H1 (cell line): ENCODE results near the gene VAT1L. TPM values are rescaled to one million over a fixed set of nuclear protein-coding genes. Genes with fewer than 3 reads are reported as not detected.

Source experiments
- CTCF ChIA-PET: fragments of 300-600 bp; sonication (Branson Sonifier 250); formaldehyde crosslinking; loops from one replicate; lab custom pipeline; 2021; ENCODE audit not compliant: partially characterized antibody; lab: Charles Lee
- POLR2A ChIA-PET: fragments of 300-600 bp; sonication (Branson Sonifier 250); formaldehyde crosslinking; loops from one replicate; lab custom pipeline; 2021; ENCODE audit warnings: inconsistent platforms; ENCODE audit not compliant: partially characterized antibody; lab: Charles Lee
- DNase-seq, 2 experiments: peaks; one replicate each; pipeline versions ENCODE4 v3.0.0 to v3.0.0-alpha.2; 2010 to 2022; ENCODE audit warnings: low spot score in 2 of 2, low read depth in 1 of 2, mixed read lengths in 1 of 2
- FAIRE-seq: peaks from 2 replicates; lab custom pipeline; 2011; peaks lifted over from hg19 to GRCh38; lab: Jason Lieb, UNC
- H2AFZ ChIP-seq: 2 replicates; pipeline ENCODE4 v1.8.1; 2012; ENCODE audit warnings: low read length, inconsistent platforms
- H2AK5ac ChIP-seq: 2 replicates; pipeline ENCODE4 v1.6.1; 2013; ENCODE audit warnings: low read depth, low read length
- H2BK120ac ChIP-seq: replicated peaks from 2 replicates; pipeline ENCODE3; 2013; ENCODE audit warnings: low read depth, low read length, inconsistent platforms
- H2BK12ac ChIP-seq: 2 replicates; pipeline ENCODE4 v1.6.1; 2013; ENCODE audit warnings: low read depth, low read length
- H2BK15ac ChIP-seq: 2 replicates; pipeline ENCODE4 v1.6.1; 2013; ENCODE audit warnings: low read length
- H2BK20ac ChIP-seq: 2 replicates; pipeline ENCODE4 v1.6.1; 2013; ENCODE audit warnings: low read length
- H2BK5ac ChIP-seq: 2 replicates; pipeline ENCODE4 v1.6.1; 2013; ENCODE audit warnings: low read depth, low read length
- H3K14ac ChIP-seq: 2 replicates; pipeline ENCODE4 v1.6.1; 2013; ENCODE audit warnings: inconsistent platforms; ENCODE audit not compliant: insufficient read length
- H3K18ac ChIP-seq: 2 replicates; pipeline ENCODE4 v1.6.1; 2013; ENCODE audit warnings: low read length; ENCODE audit errors: extremely low read depth
- H3K23ac ChIP-seq: 2 replicates; pipeline ENCODE4 v1.6.1; 2013; ENCODE audit warnings: inconsistent platforms; ENCODE audit not compliant: insufficient read length
- H3K23me2 ChIP-seq: 2 replicates; pipeline ENCODE4 v1.6.1; 2013; ENCODE audit warnings: low read depth, low read length
- H3K27ac ChIP-seq: 2 replicates; pipeline ENCODE4 v1.6.1; 2011; ENCODE audit warnings: low read depth, low read length, inconsistent platforms
- H3K27me3 ChIP-seq, 4 experiments: replicated peaks in 1 of 4; 1 replicate in 1 of 4; 2 replicates in 3 of 4; pipeline versions ENCODE4 v1.6.1 to v1.8.1; 2011 to 2013; ENCODE audit warnings: low read length in 3 of 4, mild to moderate bottlenecking in 3 of 4, inconsistent platforms in 2 of 4, mixed read lengths in 2 of 4, moderate library complexity in 1 of 4; ENCODE audit not compliant: control insufficient read depth in 3 of 4, insufficient read depth in 3 of 4; ENCODE audit errors: extremely low read depth in 1 of 4
- H3K36me3 ChIP-seq, 4 experiments: 2 replicates each; pipeline versions ENCODE4 v1.6.1 to v1.8.1; 2011 to 2013; ENCODE audit warnings: mild to moderate bottlenecking in 4 of 4, low read length in 3 of 4, moderate library complexity in 2 of 4, control low read depth in 1 of 4, inconsistent platforms in 1 of 4; ENCODE audit not compliant: insufficient read depth in 4 of 4, control insufficient read depth in 2 of 4
- H3K4ac ChIP-seq: replicated peaks from 2 replicates; pipeline ENCODE3; 2013; ENCODE audit warnings: low read length, low read depth, mixed read lengths, inconsistent platforms; ENCODE audit not compliant: insufficient read length
- H3K4me1 ChIP-seq, 4 experiments: replicated peaks in 1 of 4; 1 replicate in 1 of 4; 2 replicates in 3 of 4; pipeline versions ENCODE4 v1.6.1 to v1.8.1; 2011 to 2013; ENCODE audit warnings: low read length in 3 of 4, inconsistent platforms in 2 of 4, mixed read lengths in 1 of 4; ENCODE audit not compliant: insufficient read depth in 4 of 4, control insufficient read depth in 3 of 4
- H3K4me2 ChIP-seq, 2 experiments: 2 replicates each; pipeline versions ENCODE4 v1.6.1 to v1.8.1; 2011 to 2013; ENCODE audit warnings: low read depth in 2 of 2, low read length in 2 of 2, control low read depth in 1 of 2, inconsistent platforms in 1 of 2, mild to moderate bottlenecking in 1 of 2; ENCODE audit not compliant: insufficient read depth in 1 of 2
- H3K4me3 ChIP-seq, 4 experiments: fragments of 200-600, 300-600 bp in 1 of 4; sonication (generic), shearing (Covaris generic), sonication (Bioruptor Twin) in 1 of 4; 2 replicates each; pipeline versions ENCODE4 v1.5.1 to v1.8.1; 2011 to 2016; ENCODE audit warnings: low read length in 4 of 4, low read depth in 3 of 4, control low read depth in 2 of 4, inconsistent platforms in 2 of 4, mild to moderate bottlenecking in 2 of 4, mixed read lengths in 1 of 4, moderate library complexity in 1 of 4; ENCODE audit not compliant: insufficient read depth in 2 of 4; ENCODE audit errors: extremely low read depth in 1 of 4
- H3K56ac ChIP-seq: replicated peaks from 2 replicates; pipeline ENCODE3; 2013; ENCODE audit warnings: low read depth, mild to moderate bottlenecking, mixed read lengths, low read length, inconsistent platforms; ENCODE audit not compliant: insufficient read length
- H3K79me1 ChIP-seq: 2 replicates; pipeline ENCODE4 v1.6.1; 2013; ENCODE audit warnings: low read depth, low read length, control low read depth
- H3K79me2 ChIP-seq, 2 experiments: 2 replicates each; pipeline versions ENCODE4 v1.6.1 to v1.8.1; 2012 to 2013; ENCODE audit warnings: low read length in 2 of 2, mild to moderate bottlenecking in 2 of 2, inconsistent platforms in 1 of 2; ENCODE audit not compliant: insufficient read depth in 2 of 2, control insufficient read depth in 1 of 2
- H3K9ac ChIP-seq, 4 experiments: replicated peaks in 1 of 4; 1 replicate in 1 of 4; 2 replicates in 3 of 4; pipeline versions ENCODE4 v1.6.1 to v1.8.1; 2011 to 2013; ENCODE audit warnings: low read depth in 3 of 4, low read length in 3 of 4, control low read depth in 2 of 4, mild to moderate bottlenecking in 2 of 4, moderate library complexity in 2 of 4, inconsistent platforms in 1 of 4; ENCODE audit errors: extremely low read depth in 1 of 4
- H3K9me3 ChIP-seq, 2 experiments: 2 replicates each; pipeline versions ENCODE4 v1.6.1 to v1.8.1; 2012 to 2013; ENCODE audit warnings: mild to moderate bottlenecking in 2 of 2, moderate library complexity in 2 of 2, control low read depth in 1 of 2, inconsistent platforms in 1 of 2, low read depth in 1 of 2, low read length in 1 of 2, mixed read lengths in 1 of 2; ENCODE audit not compliant: insufficient read depth in 2 of 2
- H4K20me1 ChIP-seq, 2 experiments: replicated peaks in 1 of 2; 2 replicates each; pipeline versions ENCODE3 to v1.8.1; 2011 to 2013; ENCODE audit warnings: inconsistent platforms in 2 of 2, low read length in 2 of 2, mild to moderate bottlenecking in 1 of 2; ENCODE audit not compliant: insufficient read depth in 2 of 2, control insufficient read depth in 1 of 2
- H4K5ac ChIP-seq: 2 replicates; pipeline ENCODE4 v1.6.1; 2013; ENCODE audit warnings: low read length, low read depth, mixed read lengths, inconsistent platforms; ENCODE audit not compliant: insufficient read length
- H4K8ac ChIP-seq: 2 replicates; pipeline ENCODE4 v1.8.0; 2013; ENCODE audit warnings: mild to moderate bottlenecking, moderate library complexity, low read length, inconsistent platforms; ENCODE audit not compliant: insufficient read depth; ENCODE audit errors: extremely low read depth
- H4K91ac ChIP-seq: replicated peaks from 2 replicates; pipeline ENCODE3; 2013; ENCODE audit warnings: low read length, mixed read lengths, inconsistent platforms; ENCODE audit not compliant: insufficient read length
- CBX5 ChIP-seq: fragments of 300-800, 300-1000 bp; sonication (generic); IDR thresholded peaks from 2 replicates; pipeline ENCODE4 v1.7.1; 2016; ENCODE audit warnings: antibody characterized with exemption, low read length, low read depth
- CHD2 ChIP-seq: IDR thresholded peaks from 2 replicates; pipeline ENCODE4 v1.6.1; 2012; ENCODE audit warnings: low read length, improper control_type of control experiment
- MAFK ChIP-seq: IDR thresholded peaks from 2 replicates; pipeline ENCODE4 v1.6.1; 2012; ENCODE audit warnings: low read depth, mild to moderate bottlenecking, improper control_type of control experiment, low read length
- NANOG ChIP-seq: IDR thresholded peaks from 2 replicates; pipeline ENCODE4 v1.6.1; 2011; ENCODE audit warnings: low read length, low read depth, mild to moderate bottlenecking, inconsistent platforms; ENCODE audit not compliant: insufficient read depth, poor library complexity, severe bottlenecking
- POU5F1 ChIP-seq: IDR thresholded peaks from 2 replicates; pipeline ENCODE4 v1.6.1; 2011; ENCODE audit warnings: low read depth, mild to moderate bottlenecking, low read length, moderate library complexity
- RFX5 ChIP-seq: IDR thresholded peaks from 2 replicates; pipeline ENCODE4 v1.6.1; 2011; ENCODE audit warnings: low read depth, low read length, improper control_type of control experiment, borderline replicate concordance
- RNF2 ChIP-seq: fragments of 200-900, 300-1000 bp; sonication (generic); IDR thresholded peaks from 2 replicates; pipeline ENCODE4 v1.7.1; 2016; ENCODE audit warnings: borderline replicate concordance, low read depth, mild to moderate bottlenecking, antibody characterized with exemption, low read length; ENCODE audit not compliant: poor library complexity, severe bottlenecking; ENCODE audit errors: missing control alignments
- WGBS, 2 experiments: shearing (Covaris generic) in 1 of 2; methylation state at CpG; one replicate each; pipeline versions ENCODE4 v1.1.6 to v1.1.7; 2013 to 2015; ENCODE audit warnings: low lambda C conversion rate in 2 of 2, mixed read lengths in 2 of 2, inconsistent platforms in 1 of 2, low coverage in 1 of 2, missing lambda C conversion rate in 1 of 2; ENCODE audit not compliant: insufficient replicate concordance in 2 of 2, insufficient coverage in 1 of 2, insufficient read length in 1 of 2; ENCODE audit errors: extremely low coverage in 1 of 2, missing lambda C conversion rate in 1 of 2; 5-methylcytosine and 5-hydroxymethylcytosine counted together
- polyA plus RNA-seq, 7 experiments: library from polyadenylated mRNA; depleted of rRNA in 3 of 7; stranded (reverse) in 5 of 7; unstranded in 2 of 7; fragments of >200 nt in 5 of 7; fragments of 200-250 nt in 2 of 7; gene quantifications; 1 replicate in 5 of 7; 2 replicates in 1 of 7; 4 replicates in 1 of 7; pipeline versions ENCODE4 v1.2.1 to v1.2.3, GENCODE V29; 2011 to 2013; ENCODE audit warnings: missing spikeins in 2 of 7, mixed read lengths in 2 of 7
- total RNA-seq: library from RNA; stranded (reverse); fragmentation: NEBNext Ultra II Directional; extraction: Animal tissue kit (Norgen Biotek cat#: 25700); gene quantifications from 2 replicates; pipeline ENCODE4 v1.2.1, GENCODE V29; 2021
- TF ChIP-seq, protein P1 (sequence below): IDR thresholded peaks from 2 replicates; pipeline ENCODE4 v1.6.1; 2012; ENCODE audit warnings: inconsistent platforms
- TF ChIP-seq, protein P2 (sequence below), 3 experiments: IDR thresholded peaks; 1 replicate in 2 of 3; 2 replicates in 1 of 3; pipeline versions ENCODE4 v1.5.1 to v1.6.1; 2011; ENCODE audit warnings: low read length in 3 of 3, mild to moderate bottlenecking in 3 of 3, inconsistent platforms in 2 of 3, low read depth in 1 of 3, moderate library complexity in 1 of 3; ENCODE audit not compliant: insufficient read depth in 1 of 3; ENCODE audit errors: control extremely low read depth in 1 of 3
- TF ChIP-seq, protein P3 (sequence below): IDR thresholded peaks from 2 replicates; pipeline ENCODE4 v1.6.1; 2011; ENCODE audit warnings: low read length, improper control_type of control experiment

VAT1L gene
- total and polyA plus RNA-seq, 2 of the 8 experiments (the other 6 are each of a cell fraction or from before 2014, with no cell fraction given): 46.3 to 48.2 TPM

DNA sequence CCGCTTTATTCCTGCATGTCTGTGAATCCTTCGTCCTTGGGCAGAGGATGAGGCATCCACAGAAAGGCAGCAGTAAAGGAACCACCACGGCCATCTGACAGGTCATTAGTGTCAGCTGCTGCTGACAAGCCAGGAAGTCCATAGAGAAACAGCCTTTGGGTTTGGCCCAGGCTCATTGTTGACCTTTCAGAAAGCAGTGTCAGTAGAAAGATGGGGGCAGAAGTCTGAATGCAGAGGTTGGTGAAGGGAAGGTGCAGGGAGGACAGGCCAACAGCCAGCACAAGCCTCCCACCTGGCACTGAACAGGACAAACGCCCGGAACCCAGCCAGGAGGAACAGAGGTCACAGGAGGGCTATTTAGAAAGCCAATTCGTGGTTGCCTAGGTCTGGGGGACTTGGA, 105.8 kb downstream of the VAT1L start:
- no peak overlapping the region for H2AK5ac ChIP-seq
- H3K4me1 ChIP-seq: 0 out of 7 replicates have a peak, but pooled peaks cover 0 to 6% (median 0%) of the 10 kb centered on the region in 4 experiments
- FAIRE-seq (no peak), DNase-seq (no peak)
- no peak overlapping the region for H3K56ac ChIP-seq
- no peaks in the 10 kb centered on the region for H3K36me3 ChIP-seq
- peaks cover 0 to 1% of the 10 kb centered on the region in 2 experiments for H4K20me1 ChIP-seq
- H3K4me3 ChIP-seq: no peak overlapping the region
- no peak overlapping the region for H3K4me2 ChIP-seq
- no peaks in the 10 kb centered on the region for H3K79me1 ChIP-seq
- H3K14ac ChIP-seq: no peak overlapping the region
- no peak overlapping the region for H3K18ac ChIP-seq
- no peak overlapping the region for H4K5ac ChIP-seq
- no peak overlapping the region for H3K23ac ChIP-seq
- no peaks in the 10 kb centered on the region for H3K23me2 ChIP-seq
- no peak overlapping the region for H2BK15ac ChIP-seq
- H3K27ac ChIP-seq: no peak overlapping the region
- no peak overlapping the region for H4K8ac ChIP-seq
- H3K9me3 ChIP-seq: no peaks in the 10 kb centered on the region
- no peaks in the 10 kb centered on the region for H3K79me2 ChIP-seq
- H3K27me3 ChIP-seq: no peaks in the 10 kb centered on the region
- 79% methylated on average over 6 of the region's 6 CpGs; no CpG with 5 or more reads in 1 of the 2 experiments for WGBS, 2 experiments
- CTCF ChIA-PET: interaction anchor here (0.8 kb wide), 1 partner anchor 94 kb away, joined by 3 read pairs; no protein-coding TSS in a partner anchor
- no peak overlapping the region for H3K4ac ChIP-seq
- H2BK5ac ChIP-seq: no peak overlapping the region
- no peak overlapping the region for H2AFZ ChIP-seq
- H2BK12ac ChIP-seq: no peak overlapping the region
- H2BK20ac ChIP-seq: no peak overlapping the region
- POLR2A ChIA-PET: no interaction called here
- H3K9ac ChIP-seq: no peak overlapping the region
- H4K91ac ChIP-seq: no peak overlapping the region
- no peak overlapping the region for H2BK120ac ChIP-seq
- TF ChIP-seq POU5F1 (no peak), MAFK (no peak), CHD2 (no peak), RNF2 (no peak), NANOG (no peak), RFX5 (no peak), CBX5 (no peak)
- TF ChIP-seq, protein P1, sequence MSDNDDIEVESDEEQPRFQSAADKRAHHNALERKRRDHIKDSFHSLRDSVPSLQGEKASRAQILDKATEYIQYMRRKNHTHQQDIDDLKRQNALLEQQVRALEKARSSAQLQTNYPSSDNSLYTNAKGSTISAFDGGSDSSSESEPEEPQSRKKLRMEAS: no peak
- TF ChIP-seq, protein P2, sequence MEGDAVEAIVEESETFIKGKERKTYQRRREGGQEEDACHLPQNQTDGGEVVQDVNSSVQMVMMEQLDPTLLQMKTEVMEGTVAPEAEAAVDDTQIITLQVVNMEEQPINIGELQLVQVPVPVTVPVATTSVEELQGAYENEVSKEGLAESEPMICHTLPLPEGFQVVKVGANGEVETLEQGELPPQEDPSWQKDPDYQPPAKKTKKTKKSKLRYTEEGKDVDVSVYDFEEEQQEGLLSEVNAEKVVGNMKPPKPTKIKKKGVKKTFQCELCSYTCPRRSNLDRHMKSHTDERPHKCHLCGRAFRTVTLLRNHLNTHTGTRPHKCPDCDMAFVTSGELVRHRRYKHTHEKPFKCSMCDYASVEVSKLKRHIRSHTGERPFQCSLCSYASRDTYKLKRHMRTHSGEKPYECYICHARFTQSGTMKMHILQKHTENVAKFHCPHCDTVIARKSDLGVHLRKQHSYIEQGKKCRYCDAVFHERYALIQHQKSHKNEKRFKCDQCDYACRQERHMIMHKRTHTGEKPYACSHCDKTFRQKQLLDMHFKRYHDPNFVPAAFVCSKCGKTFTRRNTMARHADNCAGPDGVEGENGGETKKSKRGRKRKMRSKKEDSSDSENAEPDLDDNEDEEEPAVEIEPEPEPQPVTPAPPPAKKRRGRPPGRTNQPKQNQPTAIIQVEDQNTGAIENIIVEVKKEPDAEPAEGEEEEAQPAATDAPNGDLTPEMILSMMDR (IDR thresholded peaks at IDR 0.05; ENCODE audit: control extremely low read depth in 1 of 3, insufficient read depth in 1 of 3, low read depth in 1 of 3, low read length in 3 of 3): no peak
- TF ChIP-seq, protein P3, sequence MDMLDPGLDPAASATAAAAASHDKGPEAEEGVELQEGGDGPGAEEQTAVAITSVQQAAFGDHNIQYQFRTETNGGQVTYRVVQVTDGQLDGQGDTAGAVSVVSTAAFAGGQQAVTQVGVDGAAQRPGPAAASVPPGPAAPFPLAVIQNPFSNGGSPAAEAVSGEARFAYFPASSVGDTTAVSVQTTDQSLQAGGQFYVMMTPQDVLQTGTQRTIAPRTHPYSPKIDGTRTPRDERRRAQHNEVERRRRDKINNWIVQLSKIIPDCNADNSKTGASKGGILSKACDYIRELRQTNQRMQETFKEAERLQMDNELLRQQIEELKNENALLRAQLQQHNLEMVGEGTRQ: no peak
